ENCODE data around the gene LRP8. TPM values are rescaled to one million over a fixed set of nuclear protein-coding genes. Genes with fewer than 3 reads are reported as not detected.

The LRP8 gene
- total and polyA plus RNA-seq, 2 donors (not counting 1 experiment from before 2014, with no cell fraction given), result 7.8 to 9.4 TPM

- Mint-ChIP-seq H3K9me3 (ENCODE audit: insufficient read depth) (no peaks in the 10 kb centered on the region), H3K4me3 (no peak overlapping the region), H3K27ac (no peak overlapping the region), H3K4me1 (peaks cover 29% of the 10 kb centered on the region), H3K27me3 (no peaks in the 10 kb centered on the region)
- Histone ChIP-seq H3K79me2 (ENCODE audit: control insufficient read depth, insufficient read depth, low read length) (peaks cover 25% of the 10 kb centered on the region), H3K4me1 (ENCODE audit: control insufficient read depth in 2 of 2, insufficient read depth in 2 of 2, low read length in 2 of 2) (peaks cover 4 to 39% of the 10 kb centered on the region in 2 donors), H2AFZ (ENCODE audit: insufficient read depth, low read depth, low read length, poor library complexity, severe bottlenecking) (no peak overlapping the region), H3K36me3 (replicated peaks in 1 of 2; ENCODE audit: control extremely low read depth in 1 of 2, control insufficient read depth in 1 of 2, extremely low read depth in 1 of 2, insufficient read depth in 2 of 2, low read length in 1 of 2) (no peaks in the 10 kb centered on the region), H3K4me2 (replicated peaks; ENCODE audit: low read depth, low read length, poor library complexity, severe bottlenecking) (no peak overlapping the region), H3K9ac (ENCODE audit: low read length) (no peak overlapping the region), H3K9me3 (ENCODE audit: control extremely low read depth in 1 of 3, control insufficient read depth in 2 of 3, insufficient read depth in 1 of 3, low read length in 2 of 3) (no peaks in the 10 kb centered on the region), H3K27ac (ENCODE audit: low read length in 2 of 2) (no peak overlapping the region), H3K27me3 (replicated peaks in 1 of 4; ENCODE audit: control extremely low read depth in 1 of 4, control insufficient read depth in 3 of 4, insufficient read depth in 4 of 4, low read length in 3 of 4) (no peaks in the 10 kb centered on the region), H3K4me3 (ENCODE audit: control extremely low read depth in 1 of 5, extremely low read depth in 1 of 5, insufficient read depth in 1 of 5, low read depth in 2 of 5, low read length in 4 of 5) (no peak overlapping the region), H4K20me1 (ENCODE audit: control insufficient read depth, insufficient read depth, low read length, poor library complexity, severe bottlenecking) (no peaks in the 10 kb centered on the region)
- intact Hi-C loops (cut with micrococcal nuclease), result no loop called here
- DNase-seq (no peak), ATAC-seq (ENCODE audit: low read depth) (no peak)
- WGBS (ENCODE audit: insufficient coverage), result 82% methylated on average over 5 of the region's 5 CpGs
- TF ChIP-seq EZH2 (IDR thresholded peaks at IDR 0.05; ENCODE audit: borderline replicate concordance, insufficient read depth, low read depth, low read length, poor library complexity, severe bottlenecking), result no peak
- TF ChIP-seq, protein P1, sequence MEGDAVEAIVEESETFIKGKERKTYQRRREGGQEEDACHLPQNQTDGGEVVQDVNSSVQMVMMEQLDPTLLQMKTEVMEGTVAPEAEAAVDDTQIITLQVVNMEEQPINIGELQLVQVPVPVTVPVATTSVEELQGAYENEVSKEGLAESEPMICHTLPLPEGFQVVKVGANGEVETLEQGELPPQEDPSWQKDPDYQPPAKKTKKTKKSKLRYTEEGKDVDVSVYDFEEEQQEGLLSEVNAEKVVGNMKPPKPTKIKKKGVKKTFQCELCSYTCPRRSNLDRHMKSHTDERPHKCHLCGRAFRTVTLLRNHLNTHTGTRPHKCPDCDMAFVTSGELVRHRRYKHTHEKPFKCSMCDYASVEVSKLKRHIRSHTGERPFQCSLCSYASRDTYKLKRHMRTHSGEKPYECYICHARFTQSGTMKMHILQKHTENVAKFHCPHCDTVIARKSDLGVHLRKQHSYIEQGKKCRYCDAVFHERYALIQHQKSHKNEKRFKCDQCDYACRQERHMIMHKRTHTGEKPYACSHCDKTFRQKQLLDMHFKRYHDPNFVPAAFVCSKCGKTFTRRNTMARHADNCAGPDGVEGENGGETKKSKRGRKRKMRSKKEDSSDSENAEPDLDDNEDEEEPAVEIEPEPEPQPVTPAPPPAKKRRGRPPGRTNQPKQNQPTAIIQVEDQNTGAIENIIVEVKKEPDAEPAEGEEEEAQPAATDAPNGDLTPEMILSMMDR (IDR thresholded peaks at IDR 0.05), result no peak
- ChIA-PET CTCF (interaction anchor here (1.2 kb wide), 1 partner anchor 80 kb away, joined by 5 read pairs; no protein-coding TSS in a partner anchor), POLR2A (no interaction called here)
Measured at GRCh38 chr1:53313556-53313955, 14.3 kb downstream of the LRP8 start.

- intact Hi-C loops (cut with micrococcal nuclease), result no loop called here
- ATAC-seq (ENCODE audit: low read depth) (no peak), DNase-seq (no peak)
- Mint-ChIP-seq H3K27me3 (no peaks in the 10 kb centered on the region), H3K4me1 (peaks cover 16% of the 10 kb centered on the region), H3K27ac (no peak overlapping the region), H3K9me3 (ENCODE audit: insufficient read depth) (no peaks in the 10 kb centered on the region), H3K4me3 (no peak overlapping the region)
- peaks cover 25% of the 10 kb centered on the region for H3K79me2 ChIP-seq (ENCODE audit: control insufficient read depth, insufficient read depth, low read length)
- H3K9me3 ChIP-seq (ENCODE audit: control extremely low read depth in 1 of 3, control insufficient read depth in 2 of 3, insufficient read depth in 1 of 3, low read length in 2 of 3), result no peaks in the 10 kb centered on the region
- no peak overlapping the region for H3K27ac ChIP-seq (ENCODE audit: low read length in 2 of 2)
- H3K4me3 ChIP-seq (ENCODE audit: control extremely low read depth in 1 of 5, extremely low read depth in 1 of 5, insufficient read depth in 1 of 5, low read depth in 2 of 5, low read length in 4 of 5), result no peak overlapping the region
- whole genome bisulfite sequencing (ENCODE audit: insufficient coverage), result 87% methylated on average over 5 of the region's 11 CpGs
- no peak overlapping the region for H3K9ac ChIP-seq (ENCODE audit: low read length)
- TF ChIP-seq, protein P1 (IDR thresholded peaks at IDR 0.05), result no peak
- TF ChIP-seq EZH2 (IDR thresholded peaks at IDR 0.05; ENCODE audit: borderline replicate concordance, insufficient read depth, low read depth, low read length, poor library complexity, severe bottlenecking), result no peak
- ChIA-PET POLR2A (no interaction called here), CTCF (no interaction called here)
- H3K36me3 ChIP-seq (replicated peaks in 1 of 2; ENCODE audit: control extremely low read depth in 1 of 2, control insufficient read depth in 1 of 2, extremely low read depth in 1 of 2, insufficient read depth in 2 of 2, low read length in 1 of 2), result no peaks in the 10 kb centered on the region
- no peaks in the 10 kb centered on the region for H4K20me1 ChIP-seq (ENCODE audit: control insufficient read depth, insufficient read depth, low read length, poor library complexity, severe bottlenecking)
- peaks cover 0 to 22% of the 10 kb centered on the region in 2 donors for H3K4me1 ChIP-seq (ENCODE audit: control insufficient read depth in 2 of 2, insufficient read depth in 2 of 2, low read length in 2 of 2)
- no peak overlapping the region for H3K4me2 ChIP-seq (replicated peaks; ENCODE audit: low read depth, low read length, poor library complexity, severe bottlenecking)
- no peak overlapping the region for H2AFZ ChIP-seq (ENCODE audit: insufficient read depth, low read depth, low read length, poor library complexity, severe bottlenecking)
- no peaks in the 10 kb centered on the region for H3K27me3 ChIP-seq (replicated peaks in 1 of 4; ENCODE audit: control extremely low read depth in 1 of 4, control insufficient read depth in 3 of 4, insufficient read depth in 4 of 4, low read length in 3 of 4)
Measured at GRCh38 chr1:53311702-53312305, 16.1 kb downstream of the LRP8 start.

Measured in B cell (primary cell).